ACC112 (cell line): ENCODE measurements around the gene PAH.

ENCODE experiments used
- H2AFZ ChIP-seq: fragments of 200-600 bp; sonication (generic); one replicate; pipeline ENCODE4 v1.6.0; 2017; ENCODE audit warnings: antibody characterized with exemption, low read length; ENCODE audit not compliant: unreplicated experiment
- H3K27ac ChIP-seq: fragments of 200-600 bp; sonication (generic); 2 replicates; pipeline ENCODE4 v1.5.1; 2014; ENCODE audit warnings: low read depth, mild to moderate bottlenecking, antibody characterized with exemption, low read length, moderate library complexity
- H3K27me3 ChIP-seq: fragments of 200-600 bp; sonication (generic); 2 replicates; pipeline ENCODE4 v1.6.1; 2014; ENCODE audit warnings: mild to moderate bottlenecking, antibody characterized with exemption, low read length, moderate library complexity, mixed read lengths; ENCODE audit not compliant: insufficient read depth
- H3K36me3 ChIP-seq: fragments of 200-600 bp; sonication (generic); 2 replicates; pipeline ENCODE4 v1.6.1; 2016; ENCODE audit warnings: mild to moderate bottlenecking, antibody characterized with exemption, low read length, moderate library complexity, mixed read lengths; ENCODE audit not compliant: insufficient read depth
- H3K4me1 ChIP-seq: fragments of 200-600 bp; sonication (generic); one replicate; pipeline ENCODE4 v1.6.1; 2016; ENCODE audit warnings: low read length, mixed read lengths; ENCODE audit not compliant: insufficient read depth, unreplicated experiment, control insufficient read depth
- H3K4me3 ChIP-seq: fragments of 200-600 bp; sonication (generic); 2 replicates; pipeline ENCODE4 v1.5.1; 2014; ENCODE audit warnings: mild to moderate bottlenecking, low read depth, low read length
- H3K79me2 ChIP-seq: fragments of 200-600 bp; sonication (generic); one replicate; pipeline ENCODE4 v1.6.0; 2016; ENCODE audit warnings: low read length; ENCODE audit not compliant: control insufficient read depth, unreplicated experiment, insufficient read depth

The PAH gene

DNA sequence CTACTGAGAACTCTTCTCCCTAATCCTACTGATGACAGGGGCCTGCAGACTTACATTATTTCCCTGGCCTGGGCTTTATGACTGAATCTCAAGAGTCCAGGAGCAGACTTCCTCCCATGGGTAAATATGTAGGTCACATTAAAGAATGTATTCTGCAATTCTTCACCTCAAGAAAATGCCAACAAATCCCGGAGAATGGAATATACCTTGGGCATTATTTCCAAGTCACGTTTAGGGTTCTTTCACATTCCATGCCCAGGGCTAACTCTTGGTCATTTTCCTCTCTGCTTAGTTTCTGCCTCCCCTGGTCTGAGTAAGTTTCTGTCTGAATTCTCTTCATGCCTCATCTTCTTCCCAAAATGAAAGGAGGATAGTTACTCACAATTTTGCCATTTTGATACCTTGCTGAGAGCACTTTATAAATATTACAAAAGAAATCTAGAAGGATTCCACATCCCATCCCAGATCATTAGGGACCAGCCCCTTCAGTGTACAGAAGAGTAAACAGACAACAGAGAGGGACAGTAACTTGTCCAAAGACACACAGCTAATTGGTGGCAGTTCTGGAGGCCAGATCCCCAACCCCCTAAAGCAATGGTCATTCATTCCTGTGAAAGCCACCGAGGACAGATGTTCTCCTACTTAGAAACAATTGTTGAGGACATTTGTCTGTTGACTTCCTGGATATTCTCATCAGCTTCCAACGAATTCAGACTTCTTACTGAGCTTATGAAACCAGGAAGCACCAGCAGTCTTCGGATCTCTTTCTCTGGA lies 605 bp downstream of the PAH start:
- Histone ChIP-seq H3K27ac (no peak overlapping the region), H3K4me1 (no peaks in the 10 kb centered on the region), H3K36me3 (no peaks in the 10 kb centered on the region), H2AFZ (no peak overlapping the region), H3K4me3 (no peak overlapping the region), H3K27me3 (no peaks in the 10 kb centered on the region), H3K79me2 (no peaks in the 10 kb centered on the region)

DNA sequence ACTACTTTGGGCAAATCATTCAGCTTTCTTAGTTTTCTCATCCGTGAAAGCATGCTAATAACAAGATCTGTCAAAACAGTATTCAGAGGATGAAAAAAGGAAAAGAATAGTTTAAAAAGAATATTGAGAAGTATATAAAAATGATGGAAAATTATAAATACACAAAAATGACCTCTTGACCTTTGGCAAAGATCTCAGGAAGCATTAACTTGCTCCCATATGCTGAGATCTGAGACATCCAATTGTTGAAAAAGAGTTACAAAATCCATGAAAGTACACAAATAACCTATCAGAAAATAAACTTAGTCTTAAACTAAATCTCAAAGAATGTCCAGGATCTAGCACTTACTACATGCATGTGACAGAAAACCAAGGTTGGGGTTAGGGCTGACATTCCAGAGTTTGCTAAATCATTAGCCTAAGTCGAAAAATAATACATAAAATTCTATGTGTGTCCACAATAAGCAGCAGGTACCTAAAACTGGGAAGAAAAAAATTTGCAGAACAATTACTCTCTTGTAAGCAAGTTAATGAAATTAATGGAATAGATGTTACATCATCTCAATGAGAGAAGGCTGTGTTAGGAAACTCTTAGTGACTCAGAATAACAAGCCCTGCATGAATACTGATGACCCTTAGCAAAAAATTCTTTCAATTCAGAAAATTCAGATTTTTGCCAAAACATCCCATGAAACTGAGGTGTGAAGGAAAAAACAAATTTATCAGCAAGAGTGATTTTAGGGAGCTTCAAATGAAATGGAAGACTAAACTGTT lies 3.4 kb downstream of the PAH start:
- H3K4me1 ChIP-seq = no peaks in the 10 kb centered on the region
- H2AFZ ChIP-seq = no peak overlapping the region
- no peak overlapping the region for H3K27ac ChIP-seq
- no peak overlapping the region for H3K4me3 ChIP-seq
- H3K27me3 ChIP-seq = no peaks in the 10 kb centered on the region
- H3K79me2 ChIP-seq = no peaks in the 10 kb centered on the region
- H3K36me3 ChIP-seq = no peaks in the 10 kb centered on the region

DNA sequence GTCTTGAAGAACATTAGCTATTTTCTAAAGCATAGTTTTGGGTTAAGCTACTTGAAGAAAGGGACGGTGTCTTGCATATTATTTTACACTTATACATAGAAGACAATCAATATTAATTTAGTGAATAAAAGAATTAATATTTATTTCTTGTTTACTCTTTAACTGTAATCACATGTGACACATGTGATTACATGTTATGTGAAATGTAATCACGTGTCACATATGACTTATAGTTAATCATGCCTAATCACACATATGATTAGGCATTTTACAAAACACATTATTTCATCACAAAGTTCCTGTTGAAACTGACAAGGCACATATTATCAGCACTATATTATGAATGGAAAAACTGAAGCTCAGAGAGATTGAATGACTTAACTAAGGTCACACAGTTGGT lies 4.8 kb downstream of the PAH start:
- H3K4me3 ChIP-seq = no peak overlapping the region
- H2AFZ ChIP-seq = no peak overlapping the region
- no peaks in the 10 kb centered on the region for H3K4me1 ChIP-seq
- no peaks in the 10 kb centered on the region for H3K36me3 ChIP-seq
- H3K27me3 ChIP-seq = no peaks in the 10 kb centered on the region
- no peak overlapping the region for H3K27ac ChIP-seq
- no peaks in the 10 kb centered on the region for H3K79me2 ChIP-seq

DNA sequence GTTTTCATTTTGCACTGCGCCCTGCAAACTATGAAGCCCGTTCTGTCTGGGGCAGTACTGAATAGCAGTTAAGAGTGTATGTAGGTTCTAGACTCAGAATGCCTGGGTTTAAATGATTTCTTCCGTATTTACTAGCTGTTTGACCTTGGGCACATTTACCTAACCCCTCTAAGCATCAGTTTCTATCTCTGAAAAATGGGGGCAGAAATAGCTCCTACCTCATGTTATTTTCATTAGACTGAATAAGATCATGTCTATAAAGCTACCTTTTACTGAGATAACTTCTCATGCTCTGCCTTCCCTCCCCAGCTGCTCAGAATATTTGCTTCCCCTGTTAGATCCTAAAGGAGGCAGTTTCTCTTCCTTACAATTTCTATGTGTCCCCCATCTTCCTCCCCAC lies 5.7 kb downstream of the PAH start:
- Histone ChIP-seq H3K79me2 (no peaks in the 10 kb centered on the region), H2AFZ (no peak overlapping the region), H3K4me1 (no peaks in the 10 kb centered on the region), H3K36me3 (no peaks in the 10 kb centered on the region), H3K4me3 (no peak overlapping the region), H3K27ac (no peak overlapping the region), H3K27me3 (no peaks in the 10 kb centered on the region)

DNA sequence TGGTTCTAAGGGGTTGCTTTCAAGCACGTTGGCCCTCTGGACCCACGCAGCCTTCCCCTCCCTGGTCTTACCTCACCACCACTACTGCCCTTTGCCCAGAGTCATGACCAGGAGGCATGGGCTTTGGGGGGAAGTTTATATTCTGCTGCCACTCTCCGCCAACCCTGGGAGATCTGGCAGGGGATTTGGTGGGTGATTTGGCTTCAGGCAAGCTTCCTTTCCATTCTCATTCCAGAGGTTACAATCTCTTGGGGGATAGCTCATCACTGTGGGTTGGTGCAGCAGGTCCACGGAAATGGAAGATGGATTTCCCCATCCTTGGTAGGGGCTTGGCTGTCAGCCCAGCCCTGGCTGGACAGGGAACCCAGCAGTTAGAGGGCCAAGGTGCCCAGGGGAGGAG lies 6.3 kb downstream of the PAH start:
- Histone ChIP-seq H3K27ac (no peak overlapping the region), H3K27me3 (no peaks in the 10 kb centered on the region), H3K4me3 (no peak overlapping the region), H3K36me3 (no peaks in the 10 kb centered on the region), H2AFZ (no peak overlapping the region), H3K79me2 (no peaks in the 10 kb centered on the region), H3K4me1 (no peaks in the 10 kb centered on the region)

DNA sequence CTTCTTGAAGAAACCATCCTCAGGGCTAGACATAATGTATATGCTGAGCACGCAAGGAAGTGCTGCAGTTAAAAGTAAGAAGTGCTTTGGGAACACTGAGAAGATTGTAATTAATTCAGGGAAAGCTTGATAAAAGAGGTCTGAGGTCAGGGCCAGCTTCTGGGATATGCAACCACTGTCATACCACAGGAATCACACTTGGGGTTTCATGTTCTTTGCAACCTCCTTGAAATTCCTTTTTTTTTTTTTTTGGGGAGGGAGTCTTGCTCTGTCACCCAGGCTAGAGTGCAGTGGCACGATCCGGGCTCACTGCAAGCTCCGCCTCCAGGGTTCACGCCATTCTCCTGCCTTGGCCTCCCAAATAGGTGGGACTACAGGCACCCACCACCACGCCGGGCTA lies 6.9 kb downstream of the PAH start:
- no peaks in the 10 kb centered on the region for H3K36me3 ChIP-seq
- H2AFZ ChIP-seq = no peak overlapping the region
- H3K4me1 ChIP-seq = no peaks in the 10 kb centered on the region
- no peaks in the 10 kb centered on the region for H3K79me2 ChIP-seq
- H3K27ac ChIP-seq = no peak overlapping the region
- no peak overlapping the region for H3K4me3 ChIP-seq
- no peaks in the 10 kb centered on the region for H3K27me3 ChIP-seq

DNA sequence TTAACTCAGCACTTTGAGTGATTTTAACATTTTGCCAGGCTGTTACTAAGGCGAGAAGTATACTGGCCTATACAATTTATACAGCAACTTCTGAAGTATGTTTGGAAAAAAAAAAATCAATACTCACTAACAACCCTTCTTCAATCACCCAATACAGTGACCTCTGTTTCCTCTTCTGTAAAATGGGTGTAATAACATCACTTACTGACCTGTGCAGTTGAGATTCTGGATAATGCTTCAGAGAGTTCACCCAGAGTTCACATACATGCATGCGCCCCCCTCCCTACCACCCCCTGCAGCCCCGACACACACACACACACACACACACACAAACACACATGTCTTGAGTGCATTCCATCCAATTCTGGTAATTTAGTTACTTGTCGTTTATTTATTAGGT lies 9.1 kb downstream of the PAH start:
- Histone ChIP-seq H3K79me2 (no peaks in the 10 kb centered on the region), H2AFZ (no peak overlapping the region), H3K36me3 (no peaks in the 10 kb centered on the region), H3K27me3 (no peaks in the 10 kb centered on the region), H3K4me1 (no peaks in the 10 kb centered on the region), H3K27ac (no peak overlapping the region), H3K4me3 (no peak overlapping the region)

DNA sequence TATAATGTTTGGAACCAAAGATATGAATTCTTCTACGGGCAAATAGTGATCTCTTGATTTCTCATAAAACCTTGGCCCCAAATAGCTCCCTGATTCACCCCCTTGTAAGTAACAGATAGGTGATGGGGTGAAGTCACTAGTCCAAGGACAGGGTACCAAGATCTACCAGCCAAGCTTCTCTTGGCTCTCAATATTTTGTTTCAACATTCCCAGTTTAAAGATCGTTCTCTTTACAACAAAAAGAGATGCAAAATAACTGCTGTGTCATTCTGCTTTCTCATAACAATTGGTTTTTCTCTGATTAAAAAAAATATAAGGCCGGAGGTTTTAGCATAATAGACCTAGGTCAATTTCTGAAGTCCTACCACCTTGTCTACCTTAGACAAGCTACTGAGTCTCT lies 11.8 kb downstream of the PAH start:
- H2AFZ ChIP-seq = no peak overlapping the region
- H3K27ac ChIP-seq = no peak overlapping the region

DNA sequence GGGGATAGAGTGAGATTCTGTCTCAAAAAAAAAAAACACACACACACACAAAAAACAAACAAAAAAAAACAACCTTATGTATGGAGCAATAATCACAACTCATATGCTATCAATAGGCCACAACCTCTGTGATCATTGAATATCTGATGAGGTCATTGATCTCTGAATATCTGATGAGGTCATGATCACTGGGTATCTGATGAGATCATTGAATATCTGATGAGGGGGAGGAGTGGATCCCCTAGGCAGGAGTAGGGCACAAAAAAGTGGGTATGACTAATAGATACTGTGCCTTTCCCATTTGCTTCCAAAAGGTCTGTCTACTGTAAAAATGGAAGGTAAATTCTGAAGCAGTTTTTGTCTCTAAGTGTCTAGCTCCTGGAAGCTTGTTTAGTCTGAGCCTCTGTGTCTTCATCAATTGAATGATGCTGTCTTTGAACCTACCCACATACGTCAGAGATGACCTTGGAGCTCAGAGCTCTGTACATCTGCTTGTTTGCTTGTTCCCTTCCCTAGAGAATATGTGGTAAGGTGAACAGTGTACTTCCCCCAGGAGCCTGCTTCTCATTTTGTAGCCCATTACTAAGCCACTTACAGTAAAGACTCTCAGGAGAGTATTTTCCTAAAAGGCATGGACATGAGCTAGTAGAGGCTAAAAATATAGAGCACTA lies 13.6 kb downstream of the PAH start:
- Histone ChIP-seq H3K79me2 (no peaks in the 10 kb centered on the region), H3K36me3 (no peaks in the 10 kb centered on the region), H3K27ac (no peak overlapping the region), H3K4me3 (no peak overlapping the region), H2AFZ (no peak overlapping the region), H3K4me1 (no peaks in the 10 kb centered on the region), H3K27me3 (no peaks in the 10 kb centered on the region)

More for the DNA sequence above, 11.8 kb downstream of the PAH start:
- Histone ChIP-seq H3K27me3 (no peaks in the 10 kb centered on the region), H3K4me3 (no peak overlapping the region), H3K4me1 (no peaks in the 10 kb centered on the region), H3K36me3 (no peaks in the 10 kb centered on the region), H3K79me2 (no peaks in the 10 kb centered on the region)

DNA sequence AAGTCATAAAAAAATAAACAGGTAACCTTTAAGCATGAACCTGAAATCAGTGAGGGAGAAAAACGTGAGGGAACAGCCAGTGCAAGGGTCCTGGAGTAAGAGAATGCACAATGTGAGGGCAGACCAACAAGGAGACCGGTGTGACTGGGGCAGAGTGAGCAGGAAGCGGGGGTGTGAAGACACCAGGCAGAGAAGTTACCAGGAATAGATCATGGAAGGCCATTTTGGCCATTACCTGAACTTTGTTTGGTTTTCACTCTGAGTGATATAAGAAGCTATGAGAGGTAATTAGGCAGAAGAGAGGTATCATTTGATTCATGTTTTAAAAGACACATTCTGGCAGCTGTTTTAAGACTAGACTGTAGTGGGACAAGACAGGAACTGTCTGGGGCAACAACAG lies 15.0 kb downstream of the PAH start:
- H3K4me3 ChIP-seq = no peak overlapping the region
- no peaks in the 10 kb centered on the region for H3K27me3 ChIP-seq
- no peaks in the 10 kb centered on the region for H3K36me3 ChIP-seq
- H3K27ac ChIP-seq = no peak overlapping the region
- H2AFZ ChIP-seq = no peak overlapping the region
- H3K79me2 ChIP-seq = no peaks in the 10 kb centered on the region
- no peaks in the 10 kb centered on the region for H3K4me1 ChIP-seq
